Right forelimb (tissue), 1 donor: ENCODE data around the gene SRSF12.
A peak's percentile ranks its signal among the peaks of the same experiment; 100 is the strongest.
"Not testable (repeated sequence)": the region's sequence is repeated elsewhere in the genome, so short reads cannot be mapped to it uniquely, and the experiment has no call there.

ENCODE experiments used
- DNase-seq: peaks from one replicate; pipeline ENCODE4 v3.0.0-alpha.2; 2018

Gene SRSF12

GRCh38 chr6:89128256-89128671 lies 10.4 kb upstream of the SRSF12 start:
- DNase-seq: not testable (repeated sequence)

DNA sequence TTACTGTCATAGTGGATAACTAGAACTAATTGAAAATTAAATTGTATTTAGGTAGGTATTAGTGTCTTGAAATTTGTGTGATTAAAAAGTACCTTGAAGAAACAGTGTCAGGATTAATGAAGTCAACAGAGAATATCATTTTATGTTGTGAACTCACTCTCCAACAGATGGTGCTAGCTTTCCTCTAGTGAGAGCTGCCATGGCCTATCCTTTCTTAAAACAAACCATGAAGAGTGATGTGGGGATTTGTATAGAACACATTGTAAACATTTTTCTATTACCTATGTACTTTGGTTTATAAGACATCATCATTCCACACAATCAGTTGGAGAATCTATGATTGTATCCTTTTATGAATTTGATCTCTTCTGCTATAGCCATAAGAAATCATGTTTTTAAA lies 4.8 kb upstream of the SRSF12 start:
- no peak for DNase-seq

DNA sequence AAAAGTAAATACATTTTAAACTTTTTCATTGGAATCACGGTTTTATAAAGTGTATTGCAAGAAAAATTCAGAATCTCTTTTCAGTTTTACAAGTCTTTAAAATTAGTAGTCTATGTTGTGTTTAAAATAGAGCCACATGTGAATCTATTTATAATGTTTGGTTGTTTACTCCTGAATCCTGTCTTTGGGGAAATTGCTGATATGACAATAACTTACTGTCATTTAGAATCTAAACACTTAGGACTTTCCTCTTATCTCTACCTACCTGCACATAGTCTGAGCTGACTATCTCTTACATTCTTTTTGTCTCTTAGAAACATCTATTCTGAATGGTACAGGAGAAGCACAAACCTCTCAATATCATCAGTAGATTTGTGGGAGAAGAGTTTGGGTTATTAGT lies 4.1 kb upstream of the SRSF12 start:
- no peak for DNase-seq

- DNase-seq: no peak
Measured at GRCh38 chr6:89120371-89120770, 2.5 kb upstream of the SRSF12 start.

DNA sequence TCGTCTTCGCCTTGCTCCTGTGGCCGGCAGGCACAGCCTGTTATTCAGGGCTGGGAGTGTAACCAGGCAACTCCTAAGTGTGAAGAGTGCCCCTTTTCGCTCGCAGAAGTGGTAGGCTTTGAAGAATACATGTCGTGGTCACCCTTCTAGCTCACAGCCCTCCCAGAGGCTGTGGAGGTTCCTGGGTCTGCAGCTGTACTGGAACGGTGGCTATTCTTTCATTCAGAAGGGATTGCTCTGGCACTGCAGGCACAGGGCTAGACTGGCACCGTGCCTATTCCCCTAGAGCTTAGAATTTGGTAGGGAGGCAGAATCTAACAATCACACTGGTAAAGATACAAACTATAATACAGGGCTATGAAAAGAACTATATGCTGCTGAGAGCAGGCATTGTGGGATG lies 1.1 kb upstream of the SRSF12 start:
- no peak for DNase-seq

- no peak for DNase-seq
Measured at GRCh38 chr6:89116702-89117101, 1.2 kb downstream of the SRSF12 start.

- no peak for DNase-seq
Measured at GRCh38 chr6:89111933-89112332, 5.9 kb downstream of the SRSF12 start.

- DNase-seq: no peak
Measured at GRCh38 chr6:89110284-89110683, 7.6 kb downstream of the SRSF12 start.

- no peak for DNase-seq
Measured at GRCh38 chr6:89100114-89100513, 17.8 kb downstream of the SRSF12 start.

GRCh38 chr6:89098461-89098860 lies 19.4 kb downstream of the SRSF12 start:
- no peak for DNase-seq

- DNase-seq: no peak
Measured at GRCh38 chr6:89087881-89088280, 30.0 kb downstream of the SRSF12 start.

GRCh38 chr6:89085409-89086205 lies 32.3 kb downstream of the SRSF12 start:
- DNase-seq: no peak

- DNase-seq: no peak
Measured at GRCh38 chr6:89084954-89085353, 32.9 kb downstream of the SRSF12 start.

DNA sequence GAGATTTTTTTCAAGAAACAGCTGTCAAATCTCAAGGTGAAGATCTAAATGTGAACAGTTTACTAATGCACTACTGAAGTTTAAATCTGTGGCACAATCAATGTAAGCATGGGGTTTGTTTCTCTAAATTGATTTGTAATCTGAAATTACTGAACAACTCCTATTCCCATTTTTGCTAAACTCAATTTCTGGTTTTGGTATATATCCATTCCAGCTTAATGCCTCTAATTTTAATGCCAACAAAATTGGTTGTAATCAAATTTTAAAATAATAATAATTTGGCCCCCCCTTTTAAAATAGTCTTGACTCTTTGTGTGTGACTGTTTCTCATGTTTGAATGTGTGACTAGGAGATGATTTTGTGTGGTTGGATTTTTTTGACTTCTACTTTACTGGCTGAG lies 33.3 kb downstream of the SRSF12 start:
- DNase-seq: no peak

- no peak for DNase-seq
Measured at GRCh38 chr6:89082486-89082891, 35.4 kb downstream of the SRSF12 start.

- DNase-seq: peak; percentile 100
Measured at GRCh38 chr6:89081423-89082322, 36.2 kb downstream of the SRSF12 start.

- DNase-seq: no peak
Measured at GRCh38 chr6:89081129-89081422, 36.8 kb downstream of the SRSF12 start.

DNA sequence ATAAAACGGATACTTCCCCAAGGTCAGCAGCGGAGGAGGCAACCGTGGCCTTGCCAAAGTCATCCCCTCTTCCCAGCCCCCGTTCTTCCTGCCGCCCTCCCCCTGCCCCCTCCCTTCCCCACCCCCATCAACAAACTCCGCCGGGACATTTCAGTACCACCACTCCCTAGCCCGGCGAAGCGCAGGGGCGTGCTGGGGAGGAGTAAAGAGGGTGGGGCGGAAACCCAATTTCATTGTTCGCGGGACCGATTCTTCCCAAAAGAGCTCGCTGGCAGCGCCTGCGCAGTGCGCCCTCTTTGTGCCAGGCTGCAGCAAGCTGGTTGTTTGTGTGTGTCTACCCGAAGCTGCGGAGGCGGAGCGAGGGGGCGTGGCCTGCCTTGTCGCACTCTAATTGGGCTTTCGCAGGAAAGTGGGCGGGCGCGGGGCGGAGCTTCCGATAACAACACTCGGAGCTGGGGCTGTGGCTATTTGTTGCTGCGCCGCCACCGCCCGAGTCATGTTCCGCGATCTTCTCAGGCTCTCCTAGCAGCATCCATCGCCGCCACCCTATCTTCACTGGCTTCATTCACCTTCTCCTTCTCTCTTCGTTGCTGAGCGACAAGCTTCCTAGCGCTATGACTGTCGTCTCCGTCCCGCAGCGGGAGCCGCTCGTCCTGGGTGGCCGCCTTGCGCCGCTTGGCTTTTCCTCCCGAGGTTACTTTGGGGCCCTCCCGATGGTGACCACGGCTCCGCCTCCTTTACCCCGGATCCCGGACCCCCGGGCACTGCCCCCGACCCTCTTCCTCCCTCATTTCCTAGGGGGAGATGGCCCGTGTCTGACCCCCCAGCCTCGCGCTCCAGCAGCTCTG lies 37.4 kb downstream of the SRSF12 start, which contains the start of gene PNRC1:
PNRC1 (plus strand) TSS at position 471 of the 848 bp plus-strand sequence; CDS start at position 615, 144 bp downstream.
- DNase-seq: peak; percentile 100

- peak; percentile 56 for DNase-seq
Measured at GRCh38 chr6:89079511-89080234, 38.2 kb downstream of the SRSF12 start.

GRCh38 chr6:89073840-89074239 lies 44.0 kb downstream of the SRSF12 start:
- no peak for DNase-seq

- DNase-seq: no peak
Measured at GRCh38 chr6:89073014-89073620, 44.8 kb downstream of the SRSF12 start.

- no peak for DNase-seq
Measured at GRCh38 chr6:89071036-89071435, 46.8 kb downstream of the SRSF12 start.
